ENCODE data around the gene VKORC1L1. TPM values are rescaled to one million over a fixed set of nuclear protein-coding genes. Genes with fewer than 3 reads are reported as not detected.
A peak's percentile ranks its signal among the peaks of the same experiment; 100 is the strongest.
"Not testable (repeated sequence)": the region's sequence is repeated elsewhere in the genome, so short reads cannot be mapped to it uniquely, and the experiment has no call there.

VKORC1L1 gene
- total and polyA plus RNA-seq, 10 of the 15 experiments (the other 5 are each of a cell fraction or from before 2014, with no cell fraction given), result 3.3 to 18.8 (median 12.5) TPM

- Histone ChIP-seq H4K20me1 (ENCODE audit: control insufficient read depth, insufficient read depth) (no peaks in the 10 kb centered on the region), H3K36me3 (ENCODE audit: control insufficient read depth in 2 of 2, insufficient read depth in 2 of 2, low read length in 1 of 2) (peaks cover 1 to 4% of the 10 kb centered on the region in 2 experiments; a peak in 2 of 4 replicates), H3K27ac (ENCODE audit: control insufficient read depth, insufficient read depth) (no peak overlapping the region), H3K4me2 (ENCODE audit: control insufficient read depth, insufficient read depth) (no peak overlapping the region), H3K4me1 (ENCODE audit: control insufficient read depth, insufficient read depth, low read length) (no peaks in the 10 kb centered on the region), H2AFZ (ENCODE audit: control insufficient read depth, low read depth, low read length) (no peak overlapping the region), H3K79me2 (ENCODE audit: control insufficient read depth, insufficient read depth, low read length) (no peaks in the 10 kb centered on the region), H3K9me3 (replicated peaks; ENCODE audit: control insufficient read depth, insufficient read depth, low read length) (no peaks in the 10 kb centered on the region), H3K27me3 (replicated peaks in 1 of 2; ENCODE audit: control insufficient read depth in 2 of 2, insufficient read depth in 2 of 2, low read length in 1 of 2) (no peaks in the 10 kb centered on the region), H3K4me3 (no peak overlapping the region), H3K9ac (ENCODE audit: control insufficient read depth, insufficient read depth, low read length) (no peak overlapping the region)
- FAIRE-seq (no peak), ATAC-seq (no peak), DNase-seq (ENCODE audit: low read depth, low spot score) (no peak)
- POLR2A ChIA-PET, result interaction anchor here (0.8 kb wide), 1 partner anchor 19 kb away, joined by 3 read pairs; no protein-coding TSS in a partner anchor
- 100% methylated on average over 2 of the region's 2 CpGs for WGBS (ENCODE audit: insufficient coverage, insufficient replicate concordance, low lambda C conversion rate, missing lambda C conversion rate)
- BruUV-seq (replicated peaks), result no TSS peak
- intact Hi-C loops (cut with micrococcal nuclease; ENCODE audit: unreplicated experiment), result no loop called here
- RAD21 ChIA-PET (ENCODE audit: unreplicated experiment), result no interaction called here
- in situ Hi-C loops (cut with MboI), result no loop called here
- SMC1A ChIA-PET (ENCODE audit: uncharacterized antibody, unreplicated experiment), result no interaction called here
- CTCF ChIA-PET, result interaction anchor here (1.1 kb wide), 1 partner anchor 8 kb away, joined by 3 read pairs; no protein-coding TSS in a partner anchor
- peak; percentile 85 for TF ChIP-seq REST (IDR thresholded peaks at IDR 0.05; ENCODE audit: low read depth, low read length)
- no peak for TF ChIP-seq NFXL1 (IDR thresholded peaks at IDR 0.05; ENCODE audit: borderline replicate concordance)
- no peak for TF ChIP-seq EZH2 (IDR thresholded peaks at IDR 0.05; ENCODE audit: borderline replicate concordance, control insufficient read depth, low read depth, low read length)
These were observed 40.6 kb upstream of the VKORC1L1 start for GRCh38 chr7:65832281-65832680.

GRCh38 chr7:65836684-65837083, 36.2 kb upstream of the VKORC1L1 start:
- BruUV-seq (replicated peaks); FAIRE-seq: not testable (repeated sequence)

GRCh38 chr7:65837541-65837956, 35.3 kb upstream of the VKORC1L1 start:
- H3K4me2 ChIP-seq (ENCODE audit: control insufficient read depth, insufficient read depth); H3K27ac ChIP-seq (ENCODE audit: control insufficient read depth, insufficient read depth); BruUV-seq (replicated peaks); intact Hi-C loops (cut with micrococcal nuclease; ENCODE audit: unreplicated experiment); H3K36me3 ChIP-seq (ENCODE audit: control insufficient read depth in 2 of 2, insufficient read depth in 2 of 2, low read length in 1 of 2); H3K4me3 ChIP-seq; H4K20me1 ChIP-seq (ENCODE audit: control insufficient read depth, insufficient read depth); ATAC-seq; DNase-seq (ENCODE audit: low read depth, low spot score); H3K4me1 ChIP-seq (ENCODE audit: control insufficient read depth, insufficient read depth, low read length); FAIRE-seq; H3K27me3 ChIP-seq (replicated peaks in 1 of 2; ENCODE audit: control insufficient read depth in 2 of 2, insufficient read depth in 2 of 2, low read length in 1 of 2); H3K9ac ChIP-seq (ENCODE audit: control insufficient read depth, insufficient read depth, low read length); H3K79me2 ChIP-seq (ENCODE audit: control insufficient read depth, insufficient read depth, low read length); H2AFZ ChIP-seq (ENCODE audit: control insufficient read depth, low read depth, low read length); H3K9me3 ChIP-seq (replicated peaks; ENCODE audit: control insufficient read depth, insufficient read depth, low read length); in situ Hi-C loops (cut with MboI): not testable (repeated sequence)
- CTCF ChIA-PET, result interaction anchor here (1.0 to 6.5 kb wide), 7 partner anchors 18 to 115 kb away, joined by 3 to 75 read pairs (median 17); no protein-coding TSS in a partner anchor
- SMC1A ChIA-PET (ENCODE audit: uncharacterized antibody, unreplicated experiment), result interaction anchor here (1.4 to 6.6 kb wide), 3 partner anchors 86 to 115 kb away, joined by 4 to 44 read pairs (median 33); no protein-coding TSS in a partner anchor
- WGBS (ENCODE audit: insufficient coverage, insufficient replicate concordance, low lambda C conversion rate, missing lambda C conversion rate), result 85% methylated on average over 5 of the region's 5 CpGs
- POLR2A ChIA-PET, result interaction anchor here (0.6 kb wide), 1 partner anchor 88 kb away, joined by 3 read pairs; no protein-coding TSS in a partner anchor
- RAD21 ChIA-PET (ENCODE audit: unreplicated experiment), result interaction anchor here (0.5 to 2.4 kb wide), 4 partner anchors 28 to 217 kb away, joined by 3 to 12 read pairs (median 4); no protein-coding TSS in a partner anchor

More at GRCh38 chr7:65836684-65837083, 36.2 kb upstream of the VKORC1L1 start:
- H3K27ac ChIP-seq (ENCODE audit: control insufficient read depth, insufficient read depth); DNase-seq (ENCODE audit: low read depth, low spot score); H3K4me1 ChIP-seq (ENCODE audit: control insufficient read depth, insufficient read depth, low read length); H3K36me3 ChIP-seq (ENCODE audit: control insufficient read depth in 2 of 2, insufficient read depth in 2 of 2, low read length in 1 of 2); H2AFZ ChIP-seq (ENCODE audit: control insufficient read depth, low read depth, low read length); H4K20me1 ChIP-seq (ENCODE audit: control insufficient read depth, insufficient read depth); H3K79me2 ChIP-seq (ENCODE audit: control insufficient read depth, insufficient read depth, low read length); H3K27me3 ChIP-seq (replicated peaks in 1 of 2; ENCODE audit: control insufficient read depth in 2 of 2, insufficient read depth in 2 of 2, low read length in 1 of 2); in situ Hi-C loops (cut with MboI); H3K9me3 ChIP-seq (replicated peaks; ENCODE audit: control insufficient read depth, insufficient read depth, low read length); H3K4me2 ChIP-seq (ENCODE audit: control insufficient read depth, insufficient read depth); POLR2A ChIA-PET; H3K9ac ChIP-seq (ENCODE audit: control insufficient read depth, insufficient read depth, low read length); ATAC-seq; H3K4me3 ChIP-seq; SMC1A ChIA-PET (ENCODE audit: uncharacterized antibody, unreplicated experiment); intact Hi-C loops (cut with micrococcal nuclease; ENCODE audit: unreplicated experiment): not testable (repeated sequence)
- 98% methylated on average over 3 of the region's 3 CpGs for WGBS (ENCODE audit: insufficient coverage, insufficient replicate concordance, low lambda C conversion rate, missing lambda C conversion rate)
- ChIA-PET CTCF (interaction anchor here (1.9 to 6.5 kb wide), 2 partner anchors 23 to 114 kb away, joined by 5 to 75 read pairs; no protein-coding TSS in a partner anchor), RAD21 (ENCODE audit: unreplicated experiment) (interaction anchor here (0.6 to 1.0 kb wide), 2 partner anchors 33 to 87 kb away, joined by 3 read pairs; no protein-coding TSS in a partner anchor)
